Activated CD8-positive, alpha-beta memory T cell treated with anti-CD3 and anti-CD28 coated beads, Interleukin-2, amount 50 U/mL, for 24 hours (primary cell): ENCODE results near the gene DHRS11.

ENCODE experiments used
- DNase-seq: peaks from one replicate; pipeline ENCODE4 v3.0.0-alpha.2; 2020; ENCODE audit errors: extremely low read depth

Gene DHRS11

GRCh38 chr17:36650096-36650775 lies 58.6 kb downstream of the DHRS11 start:
- DNase-seq = no peak
